ENCODE results near the gene CAPZA3. TPM values are rescaled to one million over a fixed set of nuclear protein-coding genes. Genes with fewer than 3 reads are reported as not detected.

The CAPZA3 gene
- total RNA-seq, 4 donors from 2014 or later, result not detected

- WGBS, 2 donors (ENCODE audit: low coverage in 1 of 2), result 29 to 72% methylated on average over 1 to 4 of the region's 4 CpGs
Observed at GRCh38 chr12:18749386-18749957, 11.6 kb downstream of the CAPZA3 start.

GRCh38 chr12:18750085-18750484, 12.2 kb downstream of the CAPZA3 start:
- TF ChIP-seq POLR2AphosphoS5 (IDR thresholded peaks at IDR 0.05) (no peak), EP300 (IDR thresholded peaks at IDR 0.05; ENCODE audit: low read depth) (no peak), CTCF (IDR thresholded peaks at IDR 0.05) (no peak), POLR2A (IDR thresholded peaks at IDR 0.05) (no peak)
- Histone ChIP-seq H3K36me3 (no peaks in the 10 kb centered on the region), H3K4me1 (no peaks in the 10 kb centered on the region), H3K4me3 (no peak overlapping the region), H3K9me3 (no peaks in the 10 kb centered on the region), H3K27me3 (no peaks in the 10 kb centered on the region), H3K27ac (no peak overlapping the region)
- 80 to 86% methylated on average over 1 of the region's 1 CpG for WGBS, 2 donors (ENCODE audit: low coverage in 1 of 2)
- intact Hi-C loops (cut with DNase I; ENCODE audit: low total_unique reads), result no loop called here
- no peak for DNase-seq
- in situ Hi-C loops (cut with MboI; ENCODE audit: low pct_ligation_motif_present in 1 of 4, low pct_unique_long_range_greater_than_20kb in 1 of 4, low sequenced_read_pairs in 3 of 4), result no loop called here

More at GRCh38 chr12:18749386-18749957, 11.6 kb downstream of the CAPZA3 start:
- Histone ChIP-seq H3K27ac (no peak overlapping the region), H3K9me3 (no peaks in the 10 kb centered on the region), H3K36me3 (no peaks in the 10 kb centered on the region), H3K27me3 (no peaks in the 10 kb centered on the region), H3K4me1 (no peaks in the 10 kb centered on the region), H3K4me3 (no peak overlapping the region)
- no peak for DNase-seq
- no peak for TF ChIP-seq POLR2A (IDR thresholded peaks at IDR 0.05)
- TF ChIP-seq CTCF (IDR thresholded peaks at IDR 0.05), result no peak
- in situ Hi-C loops (cut with MboI; ENCODE audit: low pct_ligation_motif_present in 1 of 4, low pct_unique_long_range_greater_than_20kb in 1 of 4, low sequenced_read_pairs in 3 of 4) (no loop called here), intact Hi-C loops (cut with DNase I; ENCODE audit: low total_unique reads) (no loop called here)

- WGBS, 2 donors (ENCODE audit: low coverage in 1 of 2), result 76 to 83% methylated on average over 2 of the region's 2 CpGs
- Histone ChIP-seq H3K4me3 (no peak overlapping the region), H3K27me3 (no peaks in the 10 kb centered on the region), H3K4me1 (no peaks in the 10 kb centered on the region), H3K9me3 (no peaks in the 10 kb centered on the region), H3K27ac (no peak overlapping the region), H3K36me3 (no peaks in the 10 kb centered on the region)
- no peak for DNase-seq
- in situ Hi-C loops (cut with MboI; ENCODE audit: low pct_ligation_motif_present in 1 of 4, low pct_unique_long_range_greater_than_20kb in 1 of 4, low sequenced_read_pairs in 3 of 4), result no loop called here
- intact Hi-C loops (cut with DNase I; ENCODE audit: low total_unique reads), result no loop called here
- TF ChIP-seq POLR2A (IDR thresholded peaks at IDR 0.05) (no peak), EP300 (IDR thresholded peaks at IDR 0.05; ENCODE audit: low read depth) (no peak), POLR2AphosphoS5 (IDR thresholded peaks at IDR 0.05) (no peak), CTCF (IDR thresholded peaks at IDR 0.05) (no peak)
Observed at GRCh38 chr12:18751866-18752265, 13.9 kb downstream of the CAPZA3 start.

GRCh38 chr12:18752280-18752920, 14.5 kb downstream of the CAPZA3 start:
- H3K9me3 ChIP-seq, result no peaks in the 10 kb centered on the region
- H3K4me3 ChIP-seq, result no peak overlapping the region
- in situ Hi-C loops (cut with MboI; ENCODE audit: low pct_ligation_motif_present in 1 of 4, low pct_unique_long_range_greater_than_20kb in 1 of 4, low sequenced_read_pairs in 3 of 4), result no loop called here
- TF ChIP-seq POLR2AphosphoS5 (IDR thresholded peaks at IDR 0.05) (no peak), EP300 (IDR thresholded peaks at IDR 0.05; ENCODE audit: low read depth) (no peak), CTCF (IDR thresholded peaks at IDR 0.05) (no peak), POLR2A (IDR thresholded peaks at IDR 0.05) (no peak)
- no peak overlapping the region for H3K27ac ChIP-seq
- no peak for DNase-seq
- intact Hi-C loops (cut with DNase I; ENCODE audit: low total_unique reads), result no loop called here
- WGBS, 2 donors (ENCODE audit: low coverage in 1 of 2), result 66 to 69% methylated on average over 5 to 6 of the region's 6 CpGs
- no peaks in the 10 kb centered on the region for H3K4me1 ChIP-seq
- no peaks in the 10 kb centered on the region for H3K36me3 ChIP-seq
- H3K27me3 ChIP-seq, result no peaks in the 10 kb centered on the region

Measured in transverse colon (tissue), 4 donors.